A673 (cell line): ENCODE results near the gene DESI1.

Experiments
- CTCF ChIP-seq: fragments of 300-800, 200-600 bp; sonication (generic); conservative IDR thresholded peaks from 2 replicates; pipeline ENCODE4 v1.5.1; 2017; ENCODE audit warnings: low read depth, mild to moderate bottlenecking, antibody characterized with exemption, low read length, moderate library complexity, mixed read lengths
- EZH2 ChIP-seq: fragments of 200-600 bp; sonication (generic); IDR thresholded peaks from 2 replicates; pipeline ENCODE4 v1.6.1; 2017; ENCODE audit warnings: borderline replicate concordance, low read depth, mild to moderate bottlenecking, mixed read lengths, antibody characterized with exemption, low read length; ENCODE audit not compliant: poor library complexity, severe bottlenecking

GRCh38 chr22:41550952-41551491, 69.8 kb downstream of the DESI1 start:
- TF ChIP-seq CTCF (no peak), EZH2 (no peak)
